DND-41 (cell line): ENCODE results near the gene NBEAL2.

ENCODE experiments used
- ATAC-seq: fragments of 200-7000 bp; cut with Tn5 transposase; 3 replicates; pipeline ENCODE4 v1.9.1; 2021; ENCODE audit warnings: low read depth; ENCODE audit not compliant: insufficient read depth
- DNase-seq: peaks from one replicate; pipeline ENCODE4 v3.0.0-alpha.2; 2020
- H2AFZ ChIP-seq: 2 replicates; pipeline ENCODE4 v1.6.0; 2012; ENCODE audit warnings: low read depth, low read length
- H3K27ac ChIP-seq: 2 replicates; pipeline ENCODE4 v1.5.1; 2012; ENCODE audit warnings: low read length, inconsistent platforms
- H3K27me3 ChIP-seq: fragments of 200-600 bp; sonication (generic); 2 replicates; pipeline ENCODE4 v1.6.0; 2012; ENCODE audit warnings: low read length, mild to moderate bottlenecking, inconsistent platforms; ENCODE audit not compliant: insufficient read depth, poor library complexity
- H3K36me3 ChIP-seq: 2 replicates; pipeline ENCODE4 v1.5.1; 2012; ENCODE audit warnings: low read length, inconsistent platforms; ENCODE audit not compliant: insufficient read depth
- H3K4me1 ChIP-seq: 2 replicates; pipeline ENCODE4 v1.5.1; 2012; ENCODE audit warnings: mild to moderate bottlenecking, low read length; ENCODE audit not compliant: insufficient read depth
- H3K4me2 ChIP-seq: 2 replicates; pipeline ENCODE4 v1.6.0; 2012; ENCODE audit warnings: mild to moderate bottlenecking, moderate library complexity, low read length, inconsistent platforms; ENCODE audit not compliant: insufficient read depth
- H3K4me3 ChIP-seq, 2 experiments: fragments of 200-600 bp in 1 of 2; shearing (Covaris generic) in 1 of 2; 2 replicates each; pipeline ENCODE4 v1.5.1; 2012 to 2016; ENCODE audit warnings: inconsistent platforms in 2 of 2, low read length in 2 of 2, mild to moderate bottlenecking in 2 of 2, low read depth in 1 of 2, moderate library complexity in 1 of 2
- H3K79me2 ChIP-seq: 2 replicates; pipeline ENCODE4 v1.6.0; 2012; ENCODE audit warnings: low read length, inconsistent platforms; ENCODE audit not compliant: insufficient read depth
- H3K9ac ChIP-seq: 2 replicates; pipeline ENCODE4 v1.6.0; 2012; ENCODE audit warnings: low read depth, mild to moderate bottlenecking, inconsistent platforms, low read length, moderate library complexity
- H3K9me3 ChIP-seq: 2 replicates; pipeline ENCODE4 v1.5.1; 2012; ENCODE audit warnings: low read length, moderate library complexity, mild to moderate bottlenecking, inconsistent platforms; ENCODE audit not compliant: insufficient read depth, severe bottlenecking
- H4K20me1 ChIP-seq: 2 replicates; pipeline ENCODE4 v1.6.0; 2012; ENCODE audit warnings: low read length; ENCODE audit not compliant: insufficient read depth
- EZH2 ChIP-seq: IDR thresholded peaks from 3 replicates; pipeline ENCODE4 v1.6.1; 2012; ENCODE audit warnings: borderline replicate concordance, low read depth, mild to moderate bottlenecking, moderate library complexity, low read length, inconsistent platforms; ENCODE audit not compliant: severe bottlenecking
- TF ChIP-seq, protein P1 (sequence below): IDR thresholded peaks from 2 replicates; pipeline ENCODE4 v1.5.1; 2012; ENCODE audit warnings: borderline replicate concordance, low read length, moderate library complexity, mild to moderate bottlenecking; ENCODE audit not compliant: poor library complexity, severe bottlenecking; ENCODE audit errors: extremely low read depth

Gene NBEAL2

GRCh38 chr3:47016086-47016933 lies 36.8 kb downstream of the NBEAL2 start:
- DNase-seq (peak; percentile 14), ATAC-seq (no peak)
- Histone ChIP-seq H3K79me2 (peaks cover 36% of the 10 kb centered on the region), H3K4me1 (peaks cover 84% of the 10 kb centered on the region), H3K4me3 (peak overlapping the region in 1 of 2 experiments; percentile 31; a peak in 2 of 4 replicates), H2AFZ (no peak overlapping the region), H3K4me2 (peak overlapping the region; percentile 46), H3K27ac (peak overlapping the region; percentile 97), H3K27me3 (no peaks in the 10 kb centered on the region), H4K20me1 (no peaks in the 10 kb centered on the region), H3K9me3 (no peaks in the 10 kb centered on the region), H3K36me3 (peaks cover 51% of the 10 kb centered on the region), H3K9ac (peak overlapping the region; percentile 61)
- no peak for TF ChIP-seq EZH2
- TF ChIP-seq, protein P1, sequence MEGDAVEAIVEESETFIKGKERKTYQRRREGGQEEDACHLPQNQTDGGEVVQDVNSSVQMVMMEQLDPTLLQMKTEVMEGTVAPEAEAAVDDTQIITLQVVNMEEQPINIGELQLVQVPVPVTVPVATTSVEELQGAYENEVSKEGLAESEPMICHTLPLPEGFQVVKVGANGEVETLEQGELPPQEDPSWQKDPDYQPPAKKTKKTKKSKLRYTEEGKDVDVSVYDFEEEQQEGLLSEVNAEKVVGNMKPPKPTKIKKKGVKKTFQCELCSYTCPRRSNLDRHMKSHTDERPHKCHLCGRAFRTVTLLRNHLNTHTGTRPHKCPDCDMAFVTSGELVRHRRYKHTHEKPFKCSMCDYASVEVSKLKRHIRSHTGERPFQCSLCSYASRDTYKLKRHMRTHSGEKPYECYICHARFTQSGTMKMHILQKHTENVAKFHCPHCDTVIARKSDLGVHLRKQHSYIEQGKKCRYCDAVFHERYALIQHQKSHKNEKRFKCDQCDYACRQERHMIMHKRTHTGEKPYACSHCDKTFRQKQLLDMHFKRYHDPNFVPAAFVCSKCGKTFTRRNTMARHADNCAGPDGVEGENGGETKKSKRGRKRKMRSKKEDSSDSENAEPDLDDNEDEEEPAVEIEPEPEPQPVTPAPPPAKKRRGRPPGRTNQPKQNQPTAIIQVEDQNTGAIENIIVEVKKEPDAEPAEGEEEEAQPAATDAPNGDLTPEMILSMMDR = no peak

- no peak for TF ChIP-seq EZH2
- TF ChIP-seq, protein P1 = no peak
- Histone ChIP-seq H3K27me3 (no peaks in the 10 kb centered on the region), H4K20me1 (no peaks in the 10 kb centered on the region), H3K4me2 (peak overlapping the region; percentile 46), H2AFZ (no peak overlapping the region), H3K79me2 (peaks cover 42% of the 10 kb centered on the region), H3K9ac (peak overlapping the region; percentile 61), H3K9me3 (no peaks in the 10 kb centered on the region), H3K27ac (peak overlapping the region; percentile 97), H3K4me1 (peaks cover 89% of the 10 kb centered on the region), H3K4me3 (peak overlapping the region in 1 of 2 experiments; percentile 4; a peak in 1 of 4 replicates), H3K36me3 (peaks cover 51% of the 10 kb centered on the region)
- DNase-seq (peak; percentile 86), ATAC-seq (peak; percentile 75)
Observed at GRCh38 chr3:47016934-47017435, 37.5 kb downstream of the NBEAL2 start.

GRCh38 chr3:47017504-47018268 lies 38.2 kb downstream of the NBEAL2 start:
- ATAC-seq (peak; percentile 66), DNase-seq (peak; percentile 87)

More at GRCh38 chr3:47017504-47018268, 38.2 kb downstream of the NBEAL2 start:
- peak overlapping the region; percentile 46 for H3K4me2 ChIP-seq
- TF ChIP-seq, protein P1 = peak; percentile 29
- no peak for TF ChIP-seq EZH2
- no peak overlapping the region for H2AFZ ChIP-seq
- no peaks in the 10 kb centered on the region for H3K9me3 ChIP-seq
- H3K27ac ChIP-seq = peak overlapping the region; percentile 97
- H3K79me2 ChIP-seq = peaks cover 49% of the 10 kb centered on the region
- no peak overlapping the region; a peak in 1 of 4 replicates for H3K4me3 ChIP-seq
- H3K9ac ChIP-seq = peak overlapping the region; percentile 61
- H3K27me3 ChIP-seq = no peaks in the 10 kb centered on the region
- H4K20me1 ChIP-seq = no peaks in the 10 kb centered on the region
- H3K4me1 ChIP-seq = peaks cover 94% of the 10 kb centered on the region
- peaks cover 49% of the 10 kb centered on the region for H3K36me3 ChIP-seq
